HS-27A (cell line): ENCODE results near the gene ZNF142.

Experiments used
- DNase-seq: peaks from one replicate; pipeline ENCODE4 v3.0.0-alpha.2; 2012; ENCODE audit warnings: low read depth, missing footprints

Gene ZNF142

DNA sequence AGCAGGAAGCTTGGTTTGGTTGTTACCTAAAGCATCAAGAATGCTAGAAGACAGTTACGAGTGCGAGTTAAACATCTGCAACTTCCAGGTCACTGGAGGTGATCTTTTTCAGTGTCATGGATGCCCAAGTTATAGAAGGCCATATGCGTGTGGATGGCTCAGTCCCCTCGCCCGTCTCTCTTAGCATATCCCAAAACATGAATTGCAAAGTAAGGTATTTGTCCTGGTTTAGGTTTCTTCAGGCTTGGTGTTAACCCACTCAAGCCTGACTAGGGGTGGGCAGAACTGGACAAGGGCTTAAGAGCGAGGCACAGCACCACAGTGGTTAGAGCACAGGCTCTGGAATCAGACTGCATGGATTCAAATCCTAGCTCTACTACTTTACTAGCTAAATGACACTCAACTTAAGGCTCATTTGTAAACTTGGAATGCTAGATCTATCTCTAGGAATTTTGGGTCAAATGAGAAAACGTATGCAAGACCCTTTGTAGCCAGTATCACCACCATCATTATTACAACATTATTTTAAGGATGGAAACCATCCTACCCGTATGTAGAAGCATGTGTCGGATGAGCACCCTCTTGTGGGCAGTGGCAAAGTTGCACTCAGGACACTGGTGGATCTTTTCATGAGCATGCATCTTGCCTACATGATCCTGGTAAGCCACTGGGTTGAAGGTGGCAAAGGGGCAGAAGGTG is 11.2 kb downstream of the ZNF142 start:
- no peak for DNase-seq

- DNase-seq: no peak
These were observed 14.3 kb downstream of the ZNF142 start for GRCh38 chr2:218645126-218645525.

- DNase-seq: no peak
These were observed 14.7 kb downstream of the ZNF142 start for GRCh38 chr2:218644721-218645120.

GRCh38 chr2:218643751-218644310 is 15.6 kb downstream of the ZNF142 start:
- no peak for DNase-seq

- DNase-seq: no peak
These were observed 16.6 kb downstream of the ZNF142 start for GRCh38 chr2:218642786-218643185.

DNA sequence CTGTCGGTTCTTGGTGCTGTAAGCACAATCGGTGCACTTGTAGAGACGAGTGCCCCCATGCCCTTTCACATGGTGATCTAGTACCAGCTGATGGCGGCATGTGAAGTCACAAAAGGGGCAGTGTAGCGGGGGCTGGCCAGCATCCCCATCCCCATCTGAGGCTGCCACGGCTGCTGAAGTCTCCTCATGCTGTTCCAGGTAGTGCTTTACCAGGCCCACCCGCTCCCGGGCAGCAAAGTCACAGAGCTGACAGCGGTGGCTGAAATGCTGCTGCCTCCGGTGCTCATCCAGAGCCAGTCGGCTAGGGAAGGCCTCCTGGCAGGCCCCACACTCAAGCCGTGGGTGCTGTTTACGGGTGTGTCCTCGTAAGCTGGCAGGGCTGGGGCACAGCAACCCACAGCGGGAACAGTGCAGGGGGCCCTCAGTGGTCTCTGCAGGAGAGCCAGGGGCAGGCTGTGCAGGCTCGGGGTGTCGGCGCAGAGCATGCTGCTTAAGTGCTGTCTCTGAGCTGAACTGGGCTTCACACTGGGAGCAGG is 17.2 kb downstream of the ZNF142 start:
- no peak for DNase-seq

DNA sequence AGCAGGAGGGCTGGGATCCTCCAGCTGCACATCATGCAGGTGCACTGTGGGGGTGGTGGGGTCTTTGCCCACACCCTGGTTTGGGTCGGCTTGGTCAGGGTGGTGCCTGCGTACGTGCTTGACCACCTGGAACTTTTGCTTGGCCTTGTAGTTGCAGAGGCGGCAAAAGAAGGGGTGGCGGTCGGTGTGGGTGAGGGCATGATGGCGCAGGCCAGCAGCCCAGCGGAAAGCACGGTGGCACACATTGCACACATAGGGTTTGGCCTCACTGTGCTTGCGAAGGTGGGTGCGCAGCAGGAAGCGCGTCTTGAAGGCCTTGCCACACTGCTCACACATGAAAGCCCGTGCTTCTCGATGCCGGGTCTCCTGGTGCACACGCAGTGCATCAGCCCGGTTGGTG is 21.1 kb downstream of the ZNF142 start:
- DNase-seq: no peak

- no peak for DNase-seq
These were observed 23.7 kb downstream of the ZNF142 start for GRCh38 chr2:218635719-218636118.

- DNase-seq: no peak
These were observed 27.6 kb downstream of the ZNF142 start for GRCh38 chr2:218631837-218632236.

- no peak for DNase-seq
These were observed 31.5 kb downstream of the ZNF142 start for GRCh38 chr2:218627939-218628338.

GRCh38 chr2:218626369-218626768 is 33.1 kb downstream of the ZNF142 start:
- DNase-seq: no peak

DNA sequence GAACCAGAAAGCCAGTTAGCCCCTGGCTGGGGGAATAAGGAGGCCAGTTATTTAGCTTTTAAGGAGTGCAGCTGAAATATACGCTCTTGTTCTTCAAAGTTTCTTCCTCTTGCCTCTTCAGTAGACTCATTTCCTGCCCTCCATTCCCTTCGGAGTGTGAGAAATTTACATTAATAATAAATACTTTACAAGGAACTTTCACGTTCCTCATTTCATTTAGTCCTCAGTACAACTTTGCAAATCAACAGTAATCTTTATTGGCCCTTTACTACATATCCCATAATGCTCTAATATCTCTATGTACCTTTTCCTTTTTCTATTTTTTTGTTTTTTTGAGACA is 36.1 kb downstream of the ZNF142 start:
- DNase-seq: no peak

- no peak for DNase-seq
These were observed 36.6 kb downstream of the ZNF142 start for GRCh38 chr2:218622606-218623365.

DNA sequence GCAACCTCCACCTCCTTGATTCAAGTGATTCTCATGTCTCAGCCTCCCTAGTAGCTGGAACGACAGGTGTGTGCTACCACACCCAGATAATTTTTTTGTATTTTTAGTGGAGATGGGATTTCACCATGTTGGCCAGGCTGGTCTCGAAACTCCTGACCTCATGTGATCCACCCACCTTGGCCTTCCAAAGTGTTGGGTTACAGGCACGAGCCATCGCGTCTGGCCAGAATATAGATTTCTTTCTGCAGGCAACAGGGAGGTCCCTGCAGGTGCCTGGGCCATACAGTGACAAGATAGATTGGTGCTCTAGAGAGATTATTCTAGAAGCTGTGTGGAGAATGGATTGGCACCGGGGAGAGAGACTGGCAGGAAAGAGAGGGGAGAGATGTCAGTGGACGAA is 38.4 kb downstream of the ZNF142 start:
- DNase-seq: no peak

- no peak for DNase-seq
These were observed 41.1 kb downstream of the ZNF142 start for GRCh38 chr2:218618102-218618860.

DNA sequence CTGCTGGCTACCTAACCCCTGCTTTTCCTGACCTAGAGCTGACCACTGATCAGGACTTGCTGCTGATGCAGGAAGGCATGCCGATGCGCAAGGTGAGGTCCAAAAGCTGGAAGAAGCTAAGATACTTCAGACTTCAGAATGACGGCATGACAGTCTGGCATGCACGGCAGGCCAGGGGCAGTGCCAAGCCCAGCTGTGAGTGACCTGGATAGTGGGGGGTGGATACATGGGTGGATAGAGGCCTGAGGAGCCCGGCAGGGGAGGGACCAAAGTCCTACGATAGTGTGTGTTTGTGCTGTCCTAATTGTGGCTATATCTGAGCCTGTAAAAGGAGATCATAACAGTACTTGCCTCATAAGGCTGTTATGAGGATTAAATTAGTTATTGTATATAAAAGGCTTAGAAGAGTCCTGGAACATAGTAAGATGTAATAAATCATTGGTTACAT is 43.5 kb downstream of the ZNF142 start:
- no peak for DNase-seq

DNA sequence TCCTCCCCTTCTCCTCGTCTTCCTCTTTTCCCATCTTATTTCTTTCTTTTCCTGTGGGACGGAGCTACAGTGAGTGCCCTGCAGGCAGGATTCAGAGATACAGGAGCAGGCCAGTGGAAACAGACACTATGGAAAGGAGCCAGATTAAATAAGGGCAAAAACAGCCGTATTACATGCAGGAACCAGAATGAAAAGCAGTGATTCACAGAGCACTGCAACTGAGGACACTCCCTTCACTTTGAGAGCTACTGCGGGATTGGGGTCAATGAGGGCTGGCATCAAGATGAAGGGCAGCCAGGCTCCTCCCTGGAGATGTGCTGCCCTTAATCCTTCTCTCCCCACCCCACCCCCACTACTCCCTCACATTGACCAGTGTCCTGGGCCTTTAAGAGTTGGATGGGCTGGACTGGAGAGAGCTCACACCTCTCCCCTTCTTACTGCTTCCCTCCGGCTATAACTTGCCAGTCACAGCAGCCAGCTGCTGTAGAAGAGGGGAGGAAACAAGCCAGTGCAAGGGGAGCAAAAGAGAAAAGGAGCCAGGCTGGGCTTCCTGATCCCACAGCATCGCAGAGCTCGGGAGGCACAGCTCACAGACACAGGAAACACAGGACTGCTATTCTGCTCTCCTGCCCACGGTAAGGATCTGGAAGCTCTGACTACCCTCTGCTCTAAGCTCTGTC is 51.8 kb downstream of the ZNF142 start, which contains the start of gene PLCD4:
Gene PLCD4 (plus strand): TSS at position 464 of the 680 bp plus-strand sequence. CDS start 7,841 bp downstream, outside the sequence.
- DNase-seq: no peak

- DNase-seq: no peak
These were observed 54.0 kb downstream of the ZNF142 start for GRCh38 chr2:218605432-218605831.
